Forelimb muscle (tissue), 1 donor: ENCODE results near the gene MRPL23. TPM values are rescaled to one million over a fixed set of nuclear protein-coding genes. Genes with fewer than 3 reads are reported as not detected.

Experiments
- DNase-seq: peaks from one replicate; pipeline ENCODE4 v3.0.0-alpha.2; 2013; ENCODE audit warnings: low read depth
- polyA plus RNA-seq: library from polyadenylated mRNA; unstranded; fragments of 120-200 nt; gene quantifications from one replicate; pipeline ENCODE4 v1.2.1, GENCODE V29; 2013; ENCODE audit not compliant: insufficient read length

The MRPL23 gene
- polyA plus RNA-seq, 1 donor, result 78.4 TPM

DNA sequence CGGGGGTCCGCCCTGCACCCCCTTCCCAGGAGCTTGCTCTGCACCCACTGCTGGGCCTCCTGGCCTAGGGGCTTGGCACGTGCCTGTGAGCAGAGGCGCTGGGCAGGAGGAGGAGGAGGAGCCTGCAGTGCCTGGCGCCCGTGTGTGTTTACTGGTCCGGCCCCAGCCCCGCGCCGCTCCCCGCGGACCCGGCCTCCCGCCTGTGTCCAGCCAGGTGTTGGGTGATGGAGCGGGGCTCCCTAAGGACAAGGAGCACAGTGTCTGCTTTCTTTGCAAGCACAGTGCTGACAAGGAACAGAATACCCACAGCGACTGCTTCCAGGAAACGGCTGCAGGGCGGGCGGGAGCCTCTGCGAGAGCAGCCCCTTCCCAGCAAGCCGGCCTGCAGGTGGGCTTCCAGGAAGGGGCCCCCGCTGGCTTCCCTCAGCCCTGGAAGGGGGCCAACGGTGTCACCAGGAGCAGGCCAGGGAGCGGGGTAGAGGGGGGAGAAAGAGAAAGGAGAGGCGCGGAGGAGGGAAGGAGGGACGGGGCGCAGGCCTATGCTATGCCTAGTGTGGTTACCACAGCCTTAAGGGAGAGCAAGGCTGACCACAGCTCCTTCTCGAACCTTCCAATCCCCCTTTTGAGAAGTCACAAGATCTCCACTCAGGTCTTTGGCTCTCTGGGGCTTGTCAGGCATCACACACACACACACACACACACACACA lies 43.9 kb downstream of the MRPL23 start:
- no peak for DNase-seq

DNA sequence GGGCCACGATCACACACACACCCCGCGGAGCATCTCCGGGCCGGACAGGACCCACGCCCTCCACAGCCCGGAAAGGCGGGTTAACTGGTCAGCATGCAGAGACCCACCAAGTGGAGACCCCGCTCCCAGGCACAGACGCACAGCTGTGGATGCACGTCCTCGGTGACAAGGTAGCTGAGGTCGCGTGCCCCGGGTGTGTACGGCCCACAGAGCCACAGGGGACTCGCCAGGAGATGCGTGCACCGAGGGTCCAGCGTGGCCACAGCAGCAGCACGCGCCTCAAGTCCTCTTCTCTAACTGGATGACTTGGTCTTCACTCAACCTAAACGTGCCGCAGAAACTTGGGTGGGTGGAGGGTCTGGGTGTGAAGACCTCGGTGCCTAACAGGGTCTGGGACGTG lies 45.0 kb downstream of the MRPL23 start:
- no peak for DNase-seq

DNA sequence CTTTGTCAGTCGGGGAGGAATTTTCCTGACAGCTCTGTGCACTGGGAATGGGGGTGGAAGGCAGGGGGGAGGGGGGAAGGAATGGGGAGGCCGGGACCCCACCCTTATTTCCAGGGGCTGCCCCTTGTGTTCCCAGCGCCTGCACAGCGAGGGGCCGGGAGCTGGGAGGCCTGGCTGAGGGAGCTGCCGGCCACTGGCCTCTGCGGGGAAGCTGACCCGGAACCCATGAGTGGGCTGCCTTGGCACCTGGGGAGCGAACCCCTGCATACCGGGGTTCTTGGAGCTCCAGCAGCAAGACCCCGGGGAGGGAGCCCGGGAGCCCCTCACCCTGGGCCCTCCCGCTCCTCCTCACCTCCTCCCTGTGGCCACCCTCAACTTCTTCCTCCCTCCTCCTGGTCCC lies 47.0 kb downstream of the MRPL23 start:
- no peak for DNase-seq

DNA sequence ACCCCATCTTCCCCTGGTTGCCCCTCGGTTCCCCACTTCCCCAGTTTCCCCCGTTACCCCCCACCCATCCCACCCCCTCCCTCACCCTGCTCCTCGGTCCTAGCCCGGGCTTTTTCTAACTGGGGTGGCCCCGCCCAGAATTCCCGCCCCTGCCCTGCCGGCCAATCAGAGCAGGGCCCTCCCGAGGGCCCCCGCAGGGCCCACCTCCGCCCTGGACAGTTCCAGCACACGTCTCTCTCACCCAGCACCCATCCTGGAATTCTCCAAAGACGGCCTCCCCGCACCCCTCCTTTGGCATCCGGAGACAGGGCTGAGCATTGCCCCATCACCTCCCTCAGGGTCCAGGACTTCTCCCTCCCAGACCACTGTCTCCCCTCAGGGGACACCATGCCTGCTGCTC lies 50.6 kb downstream of the MRPL23 start, which contains the start of gene H19:
TSS of gene H19 (minus strand) at position 88 of the 400 bp plus-strand sequence.
- DNase-seq, result no peak

GRCh38 chr11:1998290-1998689 lies 51.2 kb downstream of the MRPL23 start:
- no peak for DNase-seq

DNA sequence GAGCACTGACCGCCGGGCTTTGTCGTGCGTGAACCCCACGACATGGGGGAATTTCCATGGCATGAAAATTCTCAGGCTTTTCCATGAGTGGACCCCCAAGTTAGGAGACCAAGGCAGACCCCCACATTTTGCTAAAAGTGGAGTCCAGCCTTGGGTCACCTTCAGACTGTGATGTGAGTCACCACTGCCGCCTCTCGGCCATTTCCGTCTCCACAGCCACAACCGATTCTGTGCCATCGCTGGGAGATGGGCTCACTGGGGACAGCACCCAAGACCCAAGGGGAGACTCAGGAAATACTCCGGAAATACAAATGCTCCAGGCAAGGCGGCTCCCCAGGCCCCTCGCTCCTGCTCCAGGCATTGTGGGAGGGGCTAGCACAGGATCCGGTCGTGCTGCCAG lies 51.7 kb downstream of the MRPL23 start:
- DNase-seq, result no peak

- DNase-seq, result no peak
Observed at GRCh38 chr11:2002042-2002776, 55.1 kb downstream of the MRPL23 start.

- no peak for DNase-seq
Observed at GRCh38 chr11:2002807-2003206, 55.7 kb downstream of the MRPL23 start.

- DNase-seq, result no peak
Observed at GRCh38 chr11:2004466-2004865, 57.3 kb downstream of the MRPL23 start.

Other genes starting within 250 kb of the MRPL23 start
- 0.81 TPM for gene IFITM10, start 196.7 kb upstream of the MRPL23 start, polyA plus RNA-seq
- 80.6 TPM for gene CTSD, start 183.4 kb upstream of the MRPL23 start, polyA plus RNA-seq
- 0.54 TPM for gene SYT8, start 112.3 kb upstream of the MRPL23 start, polyA plus RNA-seq
- gene TNNI2, start 108.4 kb upstream of the MRPL23 start, polyA plus RNA-seq, result 3,886 TPM
- gene LSP1, start 94.2 kb upstream of the MRPL23 start, polyA plus RNA-seq, result 54.4 TPM
- 6.3 TPM for gene PRR33, start 55.4 kb upstream of the MRPL23 start, polyA plus RNA-seq
- 9,432 TPM for gene TNNT3, start 27.6 kb upstream of the MRPL23 start, polyA plus RNA-seq
- 12,528 TPM for gene H19, start 50.5 kb downstream of the MRPL23 start, polyA plus RNA-seq
- gene IGF2, start 192.1 kb downstream of the MRPL23 start, polyA plus RNA-seq, result 3,671 TPM
- gene INS, start 213.9 kb downstream of the MRPL23 start, polyA plus RNA-seq, result not detected
- gene TH, start 224.5 kb downstream of the MRPL23 start, polyA plus RNA-seq, result 0.33 TPM